ENCODE results near the gene COL5A3. TPM values are rescaled to one million over a fixed set of nuclear protein-coding genes. Genes with fewer than 3 reads are reported as not detected.
A peak's percentile ranks its signal among the peaks of the same experiment; 100 is the strongest.

Gene COL5A3
- total RNA-seq, 4 donors from 2014 or later: 5.7 to 9.8 (median 6.6) TPM

GRCh38 chr19:9935506-9936325 is 74.6 kb downstream of the COL5A3 start:
- Histone ChIP-seq H3K36me3 (no peaks in the 10 kb centered on the region), H3K27me3 (peaks cover 21 to 37% (median 34%) of the 10 kb centered on the region in 3 donors), H3K4me3 (peak overlapping the region; percentile 13 to 41 (median 25)), H3K4me1 (peaks cover 3 to 15% of the 10 kb centered on the region in 2 donors), H3K27ac (no peak overlapping the region), H3K9me3 (no peaks in the 10 kb centered on the region)
- ATAC-seq (no peak), DNase-seq (no peak)
- TF ChIP-seq CTCF (IDR thresholded peaks at IDR 0.05 in 4 of 5, conservative IDR thresholded peaks at IDR 0.05 in 1 of 5) (no peak), POLR2A (IDR thresholded peaks at IDR 0.05) (no peak)
- in situ Hi-C loops (cut with MboI; ENCODE audit: low sequenced_read_pairs in 4 of 4): loop anchor here (10.0 to 25.0 kb wide), 3 partner anchors 302 to 452 kb away; partner anchors contain the start of genes TYK2 (in 3 of the 4) and S1PR2 (in 2 of the 4)
- intact Hi-C loops (cut with DNase I; ENCODE audit: low total_unique reads): loop anchor here (2.0 to 10.0 kb wide), 2 partner anchors 65 to 309 kb away; no protein-coding TSS in a partner anchor

GRCh38 chr19:9934132-9934950 is 76.0 kb downstream of the COL5A3 start:
- ATAC-seq: peak; percentile 62 to 69
- in situ Hi-C loops (cut with MboI; ENCODE audit: low sequenced_read_pairs in 4 of 4): loop anchor here (10.0 to 25.0 kb wide), 3 partner anchors 303 to 453 kb away; partner anchors contain the start of genes TYK2 (in 3 of the 4) and S1PR2 (in 2 of the 4)
- H3K4me3 ChIP-seq: no peak overlapping the region
- no peaks in the 10 kb centered on the region for H3K36me3 ChIP-seq
- intact Hi-C loops (cut with DNase I; ENCODE audit: low total_unique reads): loop anchor here (2.0 to 10.0 kb wide), 2 partner anchors 66 to 310 kb away; no protein-coding TSS in a partner anchor
- no peaks in the 10 kb centered on the region for H3K9me3 ChIP-seq
- H3K27ac ChIP-seq: no peak overlapping the region
- peaks cover 3 to 15% of the 10 kb centered on the region in 2 donors for H3K4me1 ChIP-seq
- DNase-seq: peak; percentile 32 to 46
- TF ChIP-seq CTCF (IDR thresholded peaks at IDR 0.05 in 4 of 5, conservative IDR thresholded peaks at IDR 0.05 in 1 of 5) (peak; percentile 66 to 76 (median 70)), POLR2A (IDR thresholded peaks at IDR 0.05) (no peak)
- H3K27me3 ChIP-seq: peaks cover 21 to 37% (median 34%) of the 10 kb centered on the region in 3 donors

GRCh38 chr19:9932835-9933234 is 77.5 kb downstream of the COL5A3 start:
- ATAC-seq: no peak
- in situ Hi-C loops (cut with MboI; ENCODE audit: low sequenced_read_pairs in 4 of 4): loop anchor here (10.0 to 25.0 kb wide), 3 partner anchors 304 to 454 kb away; partner anchors contain the start of genes TYK2 (in 3 of the 4) and S1PR2 (in 2 of the 4)
- no peaks in the 10 kb centered on the region for H3K36me3 ChIP-seq
- H3K9me3 ChIP-seq: no peaks in the 10 kb centered on the region
- TF ChIP-seq POLR2A (IDR thresholded peaks at IDR 0.05) (no peak), CTCF (IDR thresholded peaks at IDR 0.05 in 4 of 5, conservative IDR thresholded peaks at IDR 0.05 in 1 of 5) (no peak)
- H3K27me3 ChIP-seq: peaks cover 21 to 37% (median 34%) of the 10 kb centered on the region in 3 donors
- H3K4me3 ChIP-seq: no peak overlapping the region
- DNase-seq: no peak
- no peak overlapping the region for H3K27ac ChIP-seq
- intact Hi-C loops (cut with DNase I; ENCODE audit: low total_unique reads): loop anchor here (10.0 kb wide), 1 partner anchor 312 kb away; no protein-coding TSS in a partner anchor
- H3K4me1 ChIP-seq: peaks cover 3 to 15% of the 10 kb centered on the region in 2 donors

- H3K27ac ChIP-seq: no peak overlapping the region
- no peak for ATAC-seq
- TF ChIP-seq POLR2A (IDR thresholded peaks at IDR 0.05) (no peak), CTCF (IDR thresholded peaks at IDR 0.05 in 4 of 5, conservative IDR thresholded peaks at IDR 0.05 in 1 of 5) (no peak)
- peaks cover 14 to 28% (median 28%) of the 10 kb centered on the region in 3 donors for H3K27me3 ChIP-seq
- H3K36me3 ChIP-seq: no peaks in the 10 kb centered on the region
- H3K4me1 ChIP-seq: peaks cover 3 to 15% of the 10 kb centered on the region in 2 donors
- intact Hi-C loops (cut with DNase I; ENCODE audit: low total_unique reads): loop anchor here (1.0 to 10.0 kb wide), 3 partner anchors 96 to 459 kb away; no protein-coding TSS in a partner anchor
- no peak overlapping the region for H3K4me3 ChIP-seq
- no peak for DNase-seq
- H3K9me3 ChIP-seq: no peaks in the 10 kb centered on the region
- in situ Hi-C loops (cut with MboI; ENCODE audit: low sequenced_read_pairs in 4 of 4): loop anchor here (10.0 to 25.0 kb wide), 3 partner anchors 306 to 456 kb away; partner anchors contain the start of genes TYK2 (in 3 of the 4) and S1PR2 (in 2 of the 4)
Observed at GRCh38 chr19:9931629-9932028, 78.7 kb downstream of the COL5A3 start.
